ENCODE data around the gene RASSF8. TPM values are rescaled to one million over a fixed set of nuclear protein-coding genes. Genes with fewer than 3 reads are reported as not detected.

The RASSF8 gene, protein sequence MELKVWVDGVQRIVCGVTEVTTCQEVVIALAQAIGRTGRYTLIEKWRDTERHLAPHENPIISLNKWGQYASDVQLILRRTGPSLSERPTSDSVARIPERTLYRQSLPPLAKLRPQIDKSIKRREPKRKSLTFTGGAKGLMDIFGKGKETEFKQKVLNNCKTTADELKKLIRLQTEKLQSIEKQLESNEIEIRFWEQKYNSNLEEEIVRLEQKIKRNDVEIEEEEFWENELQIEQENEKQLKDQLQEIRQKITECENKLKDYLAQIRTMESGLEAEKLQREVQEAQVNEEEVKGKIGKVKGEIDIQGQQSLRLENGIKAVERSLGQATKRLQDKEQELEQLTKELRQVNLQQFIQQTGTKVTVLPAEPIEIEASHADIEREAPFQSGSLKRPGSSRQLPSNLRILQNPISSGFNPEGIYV
- 10.1 and 14.5 TPM in 2 replicates for polyA plus RNA-seq (2014; cell fraction: cytosol; rRNA removed)
- 5.5 and 6.0 TPM in 2 replicates for polyA plus RNA-seq (2014; cell fraction: nucleus; rRNA removed)

DNA sequence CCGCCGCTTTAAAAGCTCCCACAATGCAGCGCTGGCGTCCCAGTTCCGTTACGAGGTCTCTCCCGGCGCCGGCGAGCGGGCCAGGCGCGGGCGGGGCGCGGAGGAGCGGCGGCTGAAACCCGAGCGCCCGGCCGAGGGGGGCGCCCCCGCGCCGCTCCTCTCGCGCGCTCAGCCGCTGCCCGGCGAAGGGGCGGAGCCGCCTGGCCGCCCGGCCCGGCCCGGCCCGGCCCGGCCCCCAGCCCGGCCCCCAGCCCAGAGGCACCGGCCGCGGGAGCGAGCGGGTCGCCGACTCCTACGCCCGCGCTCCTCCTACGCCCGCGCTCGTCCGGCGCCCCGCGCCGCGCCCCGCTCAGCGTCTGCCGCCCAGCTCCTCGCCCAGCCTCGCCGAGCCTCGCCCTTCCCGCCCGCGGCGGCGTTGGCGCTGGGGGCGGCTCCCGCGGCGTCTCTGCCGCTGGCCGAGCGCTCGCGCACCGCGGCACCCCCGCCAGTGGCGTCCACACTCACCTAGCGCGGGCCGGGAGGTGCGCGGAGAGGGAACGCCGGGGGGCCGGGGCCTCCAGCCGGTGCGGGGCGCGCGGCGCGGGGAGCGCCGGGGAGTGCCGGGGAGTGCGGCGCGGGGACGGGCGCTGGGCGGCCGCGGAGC is at the start of gene RASSF8:
Gene RASSF8, plus strand, starts transcription at position 255 of the 643 bp plus-strand sequence. CDS start 96,662 bp downstream, outside the sequence.
- peak; percentile 75 for DNase-seq (ENCODE audit: low spot score)

DNA sequence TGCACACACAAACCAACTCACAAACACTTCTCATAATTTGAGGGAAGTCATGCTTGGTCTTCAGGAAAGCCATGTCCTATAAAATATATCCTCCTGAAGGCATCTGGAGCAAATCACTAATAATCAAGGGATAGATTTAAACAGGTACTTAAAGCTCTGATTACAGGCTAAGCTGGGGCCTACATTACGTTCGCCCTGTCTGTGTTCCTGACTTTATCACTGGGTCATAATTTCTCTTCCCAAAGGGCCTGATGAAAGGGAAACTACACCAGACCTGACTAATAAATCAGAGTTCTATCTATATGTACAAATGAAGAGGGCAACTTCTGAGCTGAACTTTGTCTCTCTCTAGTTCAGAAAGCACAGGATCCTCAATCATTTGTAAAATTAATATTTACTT is 43.9 kb upstream of the RASSF8 start:
- no peak for DNase-seq (ENCODE audit: low spot score)

DNA sequence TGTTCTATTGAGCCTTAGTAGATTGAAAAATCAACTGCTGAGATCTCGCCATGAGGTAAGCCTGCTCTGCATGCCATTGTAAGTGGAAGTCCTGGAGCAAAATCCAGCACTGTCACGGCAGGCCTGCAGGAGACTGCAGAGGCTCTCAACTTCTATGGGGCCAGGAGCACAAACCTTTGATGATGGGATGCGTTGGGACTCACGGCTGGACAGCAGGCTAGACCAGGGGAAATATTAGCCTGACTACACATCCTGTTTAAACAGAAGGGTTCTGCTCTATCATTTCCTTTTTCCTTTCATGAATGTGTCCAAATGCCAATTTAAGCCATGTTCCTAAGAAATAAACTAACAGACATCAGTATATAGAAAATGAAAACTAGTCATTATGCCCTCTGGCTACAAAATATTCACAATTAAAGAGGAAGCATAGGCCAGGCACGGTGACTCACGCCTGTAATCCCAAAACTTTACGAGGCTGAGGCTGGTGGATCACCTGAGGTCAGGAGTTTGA is 33.9 kb upstream of the RASSF8 start:
- no peak for DNase-seq (ENCODE audit: low spot score)

DNA sequence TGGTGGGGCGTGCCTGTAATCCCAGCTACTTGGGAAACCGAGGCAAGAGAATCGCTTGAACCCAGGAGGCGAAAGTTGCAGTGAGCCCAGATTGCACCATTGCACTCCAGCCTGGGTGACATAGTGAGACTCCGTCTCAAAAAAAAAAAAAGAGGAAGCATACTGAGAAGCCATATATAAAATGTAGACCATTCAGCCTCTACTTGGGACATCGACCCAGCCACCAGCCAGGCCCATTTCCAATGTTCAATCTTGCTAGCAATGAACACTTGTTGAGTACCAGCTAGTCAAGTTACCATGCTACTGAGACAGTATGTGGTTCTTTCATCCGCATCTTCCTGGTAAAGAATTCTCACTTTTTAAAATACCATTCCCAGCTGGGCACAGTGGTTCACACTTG is 33.4 kb upstream of the RASSF8 start:
- DNase-seq (ENCODE audit: low spot score) = no peak

DNA sequence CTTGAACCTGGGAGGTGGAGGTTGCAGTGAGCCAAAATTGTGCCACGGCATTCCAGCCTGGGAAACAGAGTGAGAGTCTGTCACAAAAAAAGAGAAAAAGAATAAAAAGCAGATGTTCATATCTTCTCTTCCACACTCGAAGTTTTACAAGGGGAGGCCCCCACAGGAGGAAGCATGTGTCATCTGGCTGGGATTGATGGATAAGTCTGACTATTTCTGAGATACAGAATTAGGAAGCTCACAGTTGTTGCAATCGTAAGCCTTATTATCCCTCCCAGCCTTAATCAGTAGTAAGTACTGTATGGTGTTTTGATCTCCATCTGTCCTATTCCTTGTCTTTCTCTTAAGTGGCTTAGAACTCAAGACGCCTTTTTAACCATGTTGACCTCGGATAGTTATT is 31.9 kb upstream of the RASSF8 start:
- no peak for DNase-seq (ENCODE audit: low spot score)

DNA sequence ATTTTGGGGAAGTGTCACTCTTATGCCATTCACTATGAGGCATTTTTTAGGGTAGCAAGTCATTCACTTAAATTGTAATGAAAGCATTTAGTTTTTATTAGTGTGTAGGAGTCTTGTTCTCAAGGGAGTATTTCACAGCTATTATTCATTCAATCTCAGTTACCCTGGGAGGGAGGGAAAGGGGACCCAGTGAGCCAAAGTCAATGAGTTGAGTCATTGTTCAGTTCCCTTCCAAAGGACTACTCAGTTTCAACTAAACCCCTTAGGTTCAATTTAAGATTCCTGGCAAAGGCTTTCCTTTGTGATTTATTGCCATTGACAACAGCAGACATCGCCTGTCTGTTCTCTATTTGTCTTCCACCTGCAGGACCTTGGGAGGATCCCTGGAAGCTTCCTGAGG is 29.3 kb upstream of the RASSF8 start:
- DNase-seq (ENCODE audit: low spot score) = no peak

DNA sequence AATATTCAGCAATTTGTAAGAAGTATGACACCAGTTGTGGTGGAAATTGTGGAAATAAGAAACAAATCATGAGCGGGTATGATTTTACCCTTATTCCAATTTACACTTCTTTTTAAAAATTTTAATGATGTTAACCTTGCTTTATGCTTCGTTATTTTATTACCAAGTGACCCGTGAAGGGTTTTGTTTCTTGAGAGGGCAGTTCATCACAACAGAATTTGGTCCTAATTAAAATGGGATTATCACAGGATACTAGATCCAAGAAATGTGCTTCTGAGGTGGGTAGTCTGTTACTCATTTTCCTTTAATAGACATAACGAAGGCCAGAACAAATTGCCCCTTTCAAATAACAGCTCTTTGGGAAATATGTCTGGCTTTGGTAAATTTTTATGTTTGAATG is 25.5 kb upstream of the RASSF8 start:
- no peak for DNase-seq (ENCODE audit: low spot score)

DNA sequence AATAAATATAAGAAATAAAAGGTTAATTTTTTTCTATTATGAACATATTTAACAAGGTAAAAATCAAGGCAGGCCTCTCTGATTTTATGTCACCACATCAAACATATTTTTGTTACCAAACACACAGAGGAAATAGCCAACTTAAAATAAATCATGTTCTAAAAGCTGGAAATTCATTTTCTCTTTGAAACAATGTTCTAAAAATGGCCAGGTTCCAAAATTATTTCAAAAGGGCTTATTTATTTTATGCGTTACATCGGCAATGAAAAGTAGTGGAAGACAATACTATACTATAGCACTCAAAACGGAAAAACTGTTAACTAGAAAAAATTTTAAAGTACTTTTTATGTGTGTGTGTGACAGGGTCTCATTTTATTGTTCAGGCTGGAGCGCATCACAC is 24.0 kb upstream of the RASSF8 start:
- no peak for DNase-seq (ENCODE audit: low spot score)

DNA sequence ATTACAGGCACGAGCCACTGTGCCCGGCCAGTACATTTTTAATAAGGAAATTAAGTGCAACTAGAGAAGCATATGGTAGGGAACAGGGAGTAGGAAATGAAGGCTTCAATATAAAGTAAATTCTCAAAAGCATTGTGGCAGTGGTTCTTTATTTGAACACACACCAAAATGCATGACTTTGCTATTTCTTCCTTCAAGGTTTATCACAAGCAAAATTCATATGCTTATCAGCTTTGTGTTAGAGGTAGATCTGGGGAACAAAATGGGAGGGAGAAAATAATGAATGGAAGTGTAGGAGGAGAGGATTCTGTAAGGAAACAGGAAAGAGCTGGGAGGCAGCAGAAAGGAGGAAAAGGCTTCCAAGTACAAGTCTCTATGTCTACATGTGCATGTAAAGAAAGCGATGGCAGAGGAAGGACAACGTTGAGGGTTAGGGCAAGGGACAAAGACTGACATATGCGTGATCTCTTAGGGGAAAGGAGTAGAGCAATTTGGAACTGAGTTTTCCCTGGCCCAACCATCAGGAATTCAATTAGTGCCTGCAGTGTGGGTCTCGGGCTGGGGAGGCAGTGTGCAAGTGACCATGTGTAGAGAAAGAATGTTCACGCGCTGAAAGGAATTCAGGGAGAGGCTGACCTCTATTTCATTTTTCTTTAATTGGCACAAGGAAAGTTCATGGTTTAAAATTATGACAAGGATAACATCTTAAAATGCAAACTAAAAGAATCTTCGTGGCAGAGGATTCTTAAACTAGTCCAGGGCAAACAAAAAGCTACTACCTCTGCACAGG is 22.9 kb upstream of the RASSF8 start:
- DNase-seq (ENCODE audit: low spot score) = no peak

DNA sequence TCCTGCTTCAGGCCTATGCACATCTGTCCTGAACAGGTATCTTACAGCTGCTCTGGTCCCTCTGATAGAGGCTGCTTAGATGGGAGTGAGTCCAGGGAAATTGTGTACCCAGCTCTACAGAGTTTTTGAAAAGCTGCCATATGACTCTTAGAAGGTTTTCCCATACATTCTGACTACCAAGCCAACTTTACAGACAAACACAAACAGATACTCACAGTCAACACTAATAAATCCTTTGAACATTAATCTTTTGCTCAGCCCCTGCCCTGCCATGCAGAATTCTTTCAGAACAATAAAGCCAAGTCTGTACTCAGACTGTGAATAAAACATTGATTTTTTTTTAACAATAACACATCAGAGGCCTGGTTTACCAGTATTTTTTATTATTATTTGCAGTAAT is 21.4 kb upstream of the RASSF8 start:
- DNase-seq (ENCODE audit: low spot score) = no peak

DNA sequence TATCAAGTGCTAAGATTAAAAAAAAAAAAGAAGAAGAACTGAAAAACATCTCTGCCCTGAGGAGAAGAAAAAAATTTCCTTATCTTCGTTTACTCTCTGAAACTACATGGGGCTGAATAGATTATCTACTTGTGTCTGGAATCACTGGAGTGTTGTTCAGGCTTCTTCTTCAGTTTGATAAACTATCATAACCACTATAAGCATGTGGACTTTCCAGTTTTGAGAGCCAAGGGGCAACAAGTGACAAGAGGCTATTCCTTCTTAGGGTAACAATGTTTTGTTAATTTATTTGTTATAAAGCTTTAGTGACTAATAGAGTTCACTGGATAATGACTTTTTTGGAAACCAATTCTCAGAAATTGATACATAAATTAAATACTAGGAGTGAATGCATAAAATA is 19.9 kb upstream of the RASSF8 start:
- no peak for DNase-seq (ENCODE audit: low spot score)

DNA sequence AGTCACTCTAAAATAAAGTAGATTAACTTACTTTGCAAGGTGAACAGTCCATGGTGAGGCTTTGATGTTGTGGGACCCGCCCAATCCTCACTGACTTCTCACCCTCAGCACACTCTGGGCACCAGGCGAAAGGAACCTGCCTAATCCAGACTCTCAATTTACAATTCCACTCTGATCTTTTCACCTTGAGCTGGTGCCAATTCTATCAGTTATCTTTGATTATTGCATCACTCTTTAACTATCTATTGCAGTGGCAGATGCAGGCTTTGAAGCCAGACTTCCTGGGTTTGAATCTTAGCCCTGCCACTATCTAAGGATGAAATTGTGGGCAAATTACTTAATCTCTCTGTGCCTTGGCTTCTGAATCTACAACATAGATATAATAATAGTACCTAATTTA is 18.9 kb upstream of the RASSF8 start:
- no peak for DNase-seq (ENCODE audit: low spot score)

DNA sequence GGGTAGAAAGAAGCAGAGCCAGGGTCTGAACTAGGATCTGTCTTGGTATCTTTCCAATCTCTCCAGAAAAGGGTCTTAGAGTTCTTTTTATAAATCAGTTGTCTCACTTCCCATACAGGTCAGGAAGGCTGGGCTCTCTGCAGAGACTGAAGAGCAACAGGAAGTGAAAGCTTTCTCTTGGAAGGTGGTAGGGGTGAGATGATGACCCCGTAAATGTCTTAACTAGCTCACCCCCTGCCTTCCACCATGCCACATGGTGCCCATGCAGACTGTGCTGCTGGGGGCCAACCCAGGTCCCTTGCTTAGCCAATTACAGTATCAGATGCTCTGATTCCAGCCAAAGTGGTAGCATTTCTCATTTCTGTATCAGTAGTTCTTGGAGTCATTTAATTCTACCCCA is 17.6 kb upstream of the RASSF8 start:
- no peak for DNase-seq (ENCODE audit: low spot score)

DNA sequence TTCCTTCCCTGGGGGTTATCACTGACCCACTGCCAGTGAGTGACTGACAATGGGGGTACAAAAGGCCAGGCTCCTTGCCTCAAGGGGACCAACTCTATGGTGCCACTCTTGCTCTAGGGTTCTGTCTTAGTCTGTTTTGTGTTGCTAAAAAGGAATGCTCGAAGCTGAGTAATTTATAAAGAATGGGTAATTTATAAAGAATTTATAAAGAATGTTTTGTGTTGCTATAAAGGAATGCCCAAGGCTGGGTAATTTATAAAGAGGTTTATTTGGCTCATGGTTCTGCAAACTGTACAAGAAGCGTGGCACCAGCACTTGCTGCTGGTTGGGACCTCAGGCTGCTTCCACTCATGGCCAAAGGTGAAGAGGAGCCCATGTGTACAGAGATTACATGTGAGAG is 15.8 kb upstream of the RASSF8 start:
- no peak for DNase-seq (ENCODE audit: low spot score)

DNA sequence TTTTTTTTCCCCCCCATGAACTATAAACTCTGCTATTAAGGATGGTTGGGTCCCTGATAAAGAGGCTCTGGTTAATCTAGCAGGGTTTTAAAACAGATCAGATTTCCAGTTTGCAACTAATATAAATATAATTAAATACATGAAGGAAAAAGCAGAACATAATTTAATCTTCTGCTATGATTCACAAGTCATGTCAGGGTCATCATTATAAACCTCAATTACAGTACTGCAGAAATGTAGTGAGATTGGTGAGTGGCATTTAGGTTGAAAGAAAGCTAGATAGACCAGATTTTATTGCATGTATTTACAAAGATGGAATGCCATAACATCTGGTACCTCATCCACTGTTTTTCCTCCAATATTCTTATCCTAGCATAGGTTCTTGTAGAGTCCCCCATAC is 14.5 kb upstream of the RASSF8 start:
- DNase-seq (ENCODE audit: low spot score) = peak; percentile 41

DNA sequence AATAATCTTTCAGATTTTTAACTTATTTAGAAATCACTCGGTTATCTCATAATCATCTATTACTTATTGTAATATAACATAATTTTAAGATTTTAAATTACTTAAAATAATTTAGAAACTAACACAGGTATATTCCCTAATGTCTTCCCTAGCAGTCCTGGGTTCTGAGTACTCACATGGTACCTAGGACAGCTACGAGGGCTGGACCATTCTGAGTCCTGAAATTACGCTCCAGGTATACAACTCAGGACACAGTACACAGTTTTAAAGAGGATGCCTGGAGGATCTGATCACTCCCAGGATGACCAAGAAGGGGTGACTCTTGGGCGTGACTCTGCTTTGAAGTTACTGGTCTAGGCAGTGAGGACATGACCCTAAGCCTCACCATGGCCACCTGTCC is 9.1 kb upstream of the RASSF8 start:
- no peak for DNase-seq (ENCODE audit: low spot score)

DNA sequence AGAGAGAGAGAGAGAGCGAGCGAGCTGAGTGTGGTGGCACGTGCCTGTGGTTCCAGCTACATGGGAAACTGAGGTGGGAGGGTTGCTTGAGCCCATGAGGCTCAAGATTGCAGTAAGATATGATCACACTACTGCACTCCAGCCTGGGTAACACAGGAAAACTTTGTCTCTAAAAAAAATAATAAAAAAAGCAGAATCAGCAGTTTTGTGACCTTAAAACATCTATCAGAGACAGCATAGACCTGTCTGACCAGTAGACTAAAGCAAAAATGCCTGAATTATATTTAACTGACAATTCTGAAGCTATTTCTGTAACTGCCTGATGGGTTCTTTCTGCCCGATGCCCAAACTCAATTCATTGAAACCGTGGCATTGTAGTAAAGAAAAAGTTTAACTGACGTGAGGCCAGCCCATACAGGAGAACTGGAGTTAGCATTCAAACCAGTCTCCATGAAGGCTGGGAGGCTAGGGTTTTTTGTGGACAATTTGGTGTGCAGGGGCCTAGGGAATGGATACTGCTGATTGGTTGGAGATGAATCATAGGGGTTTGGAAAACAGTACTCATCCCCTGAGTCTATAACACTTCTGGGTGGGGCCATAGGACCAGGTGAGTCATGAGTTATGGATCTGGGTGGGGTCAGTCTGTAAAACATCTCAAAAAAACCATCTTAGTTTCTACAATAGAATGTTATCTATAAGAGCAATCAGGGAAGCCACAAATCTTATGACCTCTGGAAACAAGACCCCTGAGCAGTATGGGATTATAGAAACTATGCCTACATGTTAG is 8.0 kb upstream of the RASSF8 start:
- DNase-seq (ENCODE audit: low spot score) = no peak

DNA sequence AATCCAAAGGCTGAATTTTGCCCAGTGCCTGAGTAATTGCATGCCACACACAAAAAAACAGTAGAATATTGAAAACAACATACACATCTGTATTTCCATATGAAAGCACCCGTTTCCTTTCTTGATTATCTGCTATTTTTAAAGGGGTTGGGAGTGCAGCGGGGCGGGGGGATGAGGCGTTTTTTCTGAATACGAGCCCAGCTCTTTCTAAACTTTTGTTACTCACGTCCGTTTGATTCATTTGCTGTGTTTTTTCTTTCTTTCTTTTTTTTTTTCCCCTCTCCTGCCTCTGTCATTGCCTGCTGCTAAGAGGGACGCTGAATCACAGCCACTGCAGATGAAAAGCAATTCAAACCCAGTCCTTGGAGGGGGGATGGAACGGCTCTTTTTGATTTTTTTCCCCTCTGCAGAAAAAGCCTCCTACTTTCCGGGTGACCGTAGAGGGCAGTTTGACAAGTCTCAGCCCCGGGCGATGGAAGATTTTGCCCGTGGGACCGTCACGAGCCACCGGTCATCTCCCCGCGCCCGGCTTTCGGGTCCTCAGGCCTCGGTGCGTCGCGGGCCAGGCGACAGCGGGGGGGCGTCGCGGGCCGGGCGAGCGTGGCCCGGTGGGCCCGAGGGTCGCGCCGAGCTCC is 572 bp upstream of the RASSF8 start:
- DNase-seq (ENCODE audit: low spot score) = peak; percentile 55

DNA sequence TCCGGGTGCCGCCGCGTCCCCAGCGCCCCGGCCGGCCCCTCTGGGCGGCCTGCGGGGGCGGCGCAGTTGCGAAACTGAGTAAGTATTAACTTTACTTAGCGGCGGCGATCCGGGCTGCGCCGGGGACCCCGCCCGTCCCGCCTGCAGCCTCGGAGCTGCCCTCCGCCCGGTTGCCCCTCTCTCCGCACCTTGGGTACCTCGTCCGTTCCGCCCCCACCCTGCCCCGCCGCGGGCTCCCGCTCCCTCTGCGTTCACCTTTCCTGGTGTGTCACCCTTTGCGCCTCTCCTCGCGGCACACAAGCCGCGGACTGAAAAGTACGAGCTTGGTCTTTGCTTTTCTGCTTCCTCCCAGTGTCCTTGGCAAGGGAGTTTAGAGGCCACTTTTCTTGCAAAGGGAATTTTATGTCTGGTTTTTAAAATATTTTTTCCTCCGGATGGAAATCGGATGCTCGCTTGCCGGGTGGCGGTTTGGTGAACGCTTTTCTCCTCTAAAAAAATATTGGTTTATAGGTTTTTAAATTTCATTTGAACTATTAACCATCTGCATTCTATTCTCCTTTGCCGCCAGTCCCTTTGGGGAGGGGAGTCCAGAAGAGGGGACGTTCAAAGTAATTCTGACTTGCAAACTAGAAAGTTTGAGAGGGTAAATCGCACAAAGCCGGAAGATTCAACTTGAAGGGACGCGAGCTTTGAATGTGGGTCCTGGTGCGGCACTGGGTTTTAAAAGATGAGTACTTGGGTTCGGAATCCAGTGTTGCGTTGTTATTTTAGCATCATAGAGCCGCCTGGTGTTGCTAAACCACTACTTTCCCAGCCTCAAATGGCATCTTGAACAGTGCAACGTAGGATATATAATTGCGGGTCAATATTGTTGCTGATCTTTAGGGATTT is 834 bp downstream of the RASSF8 start:
- peak; percentile 51 for DNase-seq (ENCODE audit: low spot score)

DNA sequence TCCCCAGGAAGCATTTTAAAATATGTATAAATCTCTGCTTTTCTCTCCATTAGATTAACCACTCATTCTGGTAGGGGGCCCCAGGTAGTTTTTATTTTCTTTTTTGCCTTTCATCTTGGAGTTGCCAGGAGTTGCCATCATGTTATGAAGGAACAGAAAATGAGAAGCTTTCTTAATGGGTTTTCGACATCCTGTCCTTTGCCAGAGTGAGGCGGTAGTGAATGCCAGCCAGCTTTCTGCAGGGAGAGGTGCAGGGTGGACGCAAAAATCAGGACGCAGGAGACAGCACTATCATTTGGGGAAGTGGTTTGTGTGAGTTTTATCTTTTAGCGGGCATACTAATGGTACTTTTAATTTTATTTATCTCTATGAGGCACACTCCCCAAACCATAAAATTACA is 1.7 kb downstream of the RASSF8 start:
- peak; percentile 31 for DNase-seq (ENCODE audit: low spot score)

Measured in SK-N-DZ (cell line).